ENCODE data around the gene RAP1GAP2.

DNA sequence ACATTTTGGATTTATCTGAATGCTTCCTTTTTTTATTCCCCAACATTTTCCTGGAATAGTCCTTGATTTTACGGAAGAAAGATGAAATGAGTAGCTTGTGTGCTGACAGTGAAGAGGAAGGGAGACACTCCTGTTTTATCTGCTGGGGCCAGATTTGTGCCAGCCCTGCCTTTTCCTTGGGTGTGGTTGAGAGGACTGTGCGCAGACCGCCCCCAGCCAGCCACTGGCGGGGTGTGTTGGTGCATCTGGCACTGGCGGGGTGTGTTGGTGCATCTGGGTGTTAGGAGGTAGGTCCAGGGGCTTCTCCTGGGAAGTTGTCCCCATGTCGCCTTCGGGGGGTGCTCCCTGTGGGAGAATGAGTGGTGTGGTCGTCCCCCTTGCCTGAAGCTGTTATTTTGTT lies 39.5 kb downstream of the RAP1GAP2 start:
- TF ChIP-seq, protein P1, sequence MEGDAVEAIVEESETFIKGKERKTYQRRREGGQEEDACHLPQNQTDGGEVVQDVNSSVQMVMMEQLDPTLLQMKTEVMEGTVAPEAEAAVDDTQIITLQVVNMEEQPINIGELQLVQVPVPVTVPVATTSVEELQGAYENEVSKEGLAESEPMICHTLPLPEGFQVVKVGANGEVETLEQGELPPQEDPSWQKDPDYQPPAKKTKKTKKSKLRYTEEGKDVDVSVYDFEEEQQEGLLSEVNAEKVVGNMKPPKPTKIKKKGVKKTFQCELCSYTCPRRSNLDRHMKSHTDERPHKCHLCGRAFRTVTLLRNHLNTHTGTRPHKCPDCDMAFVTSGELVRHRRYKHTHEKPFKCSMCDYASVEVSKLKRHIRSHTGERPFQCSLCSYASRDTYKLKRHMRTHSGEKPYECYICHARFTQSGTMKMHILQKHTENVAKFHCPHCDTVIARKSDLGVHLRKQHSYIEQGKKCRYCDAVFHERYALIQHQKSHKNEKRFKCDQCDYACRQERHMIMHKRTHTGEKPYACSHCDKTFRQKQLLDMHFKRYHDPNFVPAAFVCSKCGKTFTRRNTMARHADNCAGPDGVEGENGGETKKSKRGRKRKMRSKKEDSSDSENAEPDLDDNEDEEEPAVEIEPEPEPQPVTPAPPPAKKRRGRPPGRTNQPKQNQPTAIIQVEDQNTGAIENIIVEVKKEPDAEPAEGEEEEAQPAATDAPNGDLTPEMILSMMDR (IDR thresholded peaks at IDR 0.05) = no peak
- TF ChIP-seq POLR2A (IDR thresholded peaks at IDR 0.05) = no peak
